OCI-LY7 (cell line): ENCODE data around the gene SHMT1. TPM values are rescaled to one million over a fixed set of nuclear protein-coding genes. Genes with fewer than 3 reads are reported as not detected.
"Not testable (repeated sequence)": the region's sequence is repeated elsewhere in the genome, so short reads cannot be mapped to it uniquely, and the experiment has no call there.

ENCODE experiments used
- BruUV-seq: library from RNA; stranded (reverse); fragments of 400-500 nt; replicated peaks from 2 replicates; lab custom pipeline; 2021; lab: Mats Ljungman, UMichigan
- CTCF ChIA-PET: fragments of 300-600 bp; sonication (Branson Sonifier 250); formaldehyde crosslinking; loops from one replicate; lab custom pipeline; 2022; ENCODE audit warnings: antibody characterized with exemption; ENCODE audit not compliant: unreplicated experiment; lab: Charles Lee
- POLR2A ChIA-PET: fragments of 300-600 bp; sonication (Branson Sonifier 250); formaldehyde crosslinking; loops from one replicate; lab custom pipeline; 2022; ENCODE audit warnings: antibody characterized with exemption; lab: Charles Lee
- DNase-seq: peaks from one replicate; pipeline ENCODE4 v3.0.0-alpha.2; 2015; ENCODE audit warnings: low spot score
- H2AFZ ChIP-seq: fragments of 200-600 bp; sonication (generic), shearing (Covaris generic); 2 replicates; pipeline ENCODE4 v1.6.1; 2014; ENCODE audit warnings: mild to moderate bottlenecking, antibody characterized with exemption, low read length, moderate library complexity
- H3K27ac ChIP-seq: fragments of 200-600 bp; sonication (generic); 2 replicates; pipeline ENCODE4 v1.5.1; 2014; ENCODE audit warnings: mixed run types, low read depth, mild to moderate bottlenecking, moderate library complexity, low read length, inconsistent platforms; ENCODE audit not compliant: poor library complexity, severe bottlenecking
- H3K36me3 ChIP-seq: fragments of 200-600 bp; sonication (generic); 2 replicates; pipeline ENCODE4 v1.6.1; 2014; ENCODE audit warnings: mild to moderate bottlenecking, antibody characterized with exemption, low read length, moderate library complexity, mixed read lengths; ENCODE audit not compliant: insufficient read depth
- H3K4me1 ChIP-seq: fragments of 200-600 bp; sonication (generic); 2 replicates; pipeline ENCODE4 v1.5.1; 2014; ENCODE audit warnings: mild to moderate bottlenecking, low read length; ENCODE audit not compliant: insufficient read depth, poor library complexity, severe bottlenecking
- H3K4me2 ChIP-seq: fragments of 200-600 bp; sonication (generic); 2 replicates; pipeline ENCODE4 v1.6.1; 2014; ENCODE audit warnings: mild to moderate bottlenecking, low read length
- H3K4me3 ChIP-seq: fragments of 200-600 bp; sonication (generic); 2 replicates; pipeline ENCODE4 v1.5.1; 2014; ENCODE audit warnings: mild to moderate bottlenecking, low read depth, low read length; ENCODE audit not compliant: poor library complexity, severe bottlenecking
- H3K79me2 ChIP-seq: fragments of 200-600 bp; sonication (generic); 2 replicates; pipeline ENCODE4 v1.6.1; 2016; ENCODE audit warnings: low read depth, mild to moderate bottlenecking, low read length, moderate library complexity, mixed read lengths; ENCODE audit not compliant: insufficient read depth
- H3K9me2 ChIP-seq: fragments of 200-600 bp; sonication (generic); 2 replicates; pipeline ENCODE4 v1.6.1; 2016; ENCODE audit warnings: mild to moderate bottlenecking, low read length, mixed read lengths; ENCODE audit not compliant: insufficient read depth
- H3K9me3 ChIP-seq: fragments of 200-600 bp; sonication (generic); 2 replicates; pipeline ENCODE4 v1.6.1; 2014; ENCODE audit warnings: mild to moderate bottlenecking, mixed run types, low read length, mixed read lengths
- H4K20me1 ChIP-seq: fragments of 200-600 bp; sonication (generic); 2 replicates; pipeline ENCODE4 v1.6.1; 2014; ENCODE audit warnings: mild to moderate bottlenecking, antibody characterized with exemption, low read length, moderate library complexity, mixed read lengths; ENCODE audit not compliant: insufficient read depth
- CTCF ChIP-seq: fragments of 200-600 bp; sonication (generic); conservative IDR thresholded peaks from 2 replicates; pipeline ENCODE4 v1.5.1; 2014; ENCODE audit warnings: mild to moderate bottlenecking, antibody characterized with exemption, low read length, moderate library complexity, mixed read lengths
- EZH2phosphoT487 ChIP-seq: fragments of 200-600 bp; sonication (generic); IDR thresholded peaks from 2 replicates; pipeline ENCODE4 v1.6.1; 2018; ENCODE audit warnings: low read depth, borderline replicate concordance, mild to moderate bottlenecking, mixed run types, antibody characterized with exemption, low read length, moderate library complexity, mixed read lengths
- intact Hi-C: fragments of 100-400 bp; cut with micrococcal nuclease; formaldehyde crosslinking; loops from one replicate; pipeline ENCODE4 v1.10.0; 2022; ENCODE audit not compliant: unreplicated experiment
- total RNA-seq, 2 experiments: library from RNA; depleted of rRNA in 1 of 2; stranded (reverse); fragments of >200 nt in 1 of 2; shearing (Covaris generic) in 1 of 2; gene quantifications; 2 replicates each; pipeline ENCODE4 v1.2.3, GENCODE V29; 2014 to 2022

Gene SHMT1
- total RNA-seq, 2 experiments from 2014 or later, result 66.5 to 101 TPM

GRCh38 chr17:18339933-18340332 is 23.4 kb downstream of the SHMT1 start:
- intact Hi-C loops, result no loop called here
- no peak for DNase-seq
- no peak overlapping the region for H2AFZ ChIP-seq
- H3K9me2 ChIP-seq, result no peaks in the 10 kb centered on the region
- H4K20me1 ChIP-seq, result no peaks in the 10 kb centered on the region
- H3K4me1 ChIP-seq, result no peaks in the 10 kb centered on the region
- H3K36me3 ChIP-seq, result peaks cover 89% of the 10 kb centered on the region
- no peak overlapping the region for H3K27ac ChIP-seq
- H3K4me2 ChIP-seq, result no peak overlapping the region
- H3K9me3 ChIP-seq, result 0 out of 2 replicates have a peak, but pooled peaks cover 5% of the 10 kb centered on the region
- BruUV-seq, result no TSS peak
- TF ChIP-seq CTCF (no peak), EZH2phosphoT487 (no peak)
- ChIA-PET POLR2A (no interaction called here), CTCF (no interaction called here)
- H3K4me3 ChIP-seq, result no peak overlapping the region
- no peaks in the 10 kb centered on the region for H3K79me2 ChIP-seq

- H3K79me2 ChIP-seq, H3K9me3 ChIP-seq, DNase-seq, intact Hi-C loops, CTCF ChIA-PET, H4K20me1 ChIP-seq, H3K27ac ChIP-seq, H3K4me1 ChIP-seq, H2AFZ ChIP-seq, POLR2A ChIA-PET, H3K4me2 ChIP-seq, H3K4me3 ChIP-seq, BruUV-seq, H3K9me2 ChIP-seq: not testable (repeated sequence)
- peaks cover 82% of the 10 kb centered on the region for H3K36me3 ChIP-seq
These were observed 25.2 kb downstream of the SHMT1 start for GRCh38 chr17:18338158-18338557.

GRCh38 chr17:18332909-18333489 is 30.4 kb downstream of the SHMT1 start:
- no TSS peak for BruUV-seq
- no peak for TF ChIP-seq CTCF
- TF ChIP-seq EZH2phosphoT487, result no peak
- no peak for DNase-seq
- no peak overlapping the region for H2AFZ ChIP-seq
- H3K4me1 ChIP-seq, result no peaks in the 10 kb centered on the region
- ChIA-PET POLR2A (interaction anchor here (0.6 kb wide), 1 partner anchor 17 kb away, joined by 3 read pairs; no protein-coding TSS in a partner anchor), CTCF (no interaction called here)
- no peaks in the 10 kb centered on the region for H3K9me3 ChIP-seq
- no peak overlapping the region for H3K27ac ChIP-seq
- H3K79me2 ChIP-seq, result no peaks in the 10 kb centered on the region
- intact Hi-C loops, result no loop called here
- H3K4me3 ChIP-seq, result no peak overlapping the region
- H4K20me1 ChIP-seq, result no peaks in the 10 kb centered on the region
- H3K36me3 ChIP-seq, result peaks cover 86% of the 10 kb centered on the region
- H3K4me2 ChIP-seq, result no peak overlapping the region
- H3K9me2 ChIP-seq, result no peaks in the 10 kb centered on the region
